Activated CD4-positive, alpha-beta T cell treated with anti-CD3 and anti-CD28 coated beads for 48 hours (primary cell): ENCODE measurements around the gene TMEM101.
"Not testable (repeated sequence)": the region's sequence is repeated elsewhere in the genome, so short reads cannot be mapped to it uniquely, and the experiment has no call there.

ENCODE experiments used
- DNase-seq: peaks from one replicate; pipeline ENCODE4 v3.0.0-alpha.2; 2020

TMEM101 gene

GRCh38 chr17:44014437-44015172, at the start of gene TMEM101:
TSS of gene TMEM101 (minus strand) at chr17:44014963. CDS start at chr17:44014952, 11 bp downstream.
- DNase-seq: peak; percentile 92

- no peak for DNase-seq
These were observed 49.2 kb upstream of the TMEM101 start for GRCh38 chr17:44063704-44064639.

- DNase-seq: no peak
These were observed 48.1 kb upstream of the TMEM101 start for GRCh38 chr17:44062871-44063270.

DNA sequence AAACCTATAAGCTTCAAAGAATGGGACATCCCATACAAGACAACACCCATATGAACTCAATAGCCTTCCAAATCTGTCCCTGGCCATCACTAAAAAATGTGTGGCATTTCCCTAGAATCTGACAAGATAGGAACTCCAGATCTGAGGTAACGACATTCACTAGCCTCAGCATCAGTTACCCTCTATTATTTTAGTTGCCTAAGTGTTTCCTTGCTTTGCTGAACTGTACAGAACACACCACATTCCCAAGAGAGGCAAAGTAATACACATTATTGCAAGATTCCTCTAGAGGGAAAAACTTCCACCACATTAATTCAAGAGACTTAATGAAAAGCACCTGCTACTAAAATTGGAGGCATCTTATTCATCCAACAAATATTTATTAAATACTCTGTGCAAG, 46.7 kb upstream of the TMEM101 start:
- DNase-seq: no peak

DNA sequence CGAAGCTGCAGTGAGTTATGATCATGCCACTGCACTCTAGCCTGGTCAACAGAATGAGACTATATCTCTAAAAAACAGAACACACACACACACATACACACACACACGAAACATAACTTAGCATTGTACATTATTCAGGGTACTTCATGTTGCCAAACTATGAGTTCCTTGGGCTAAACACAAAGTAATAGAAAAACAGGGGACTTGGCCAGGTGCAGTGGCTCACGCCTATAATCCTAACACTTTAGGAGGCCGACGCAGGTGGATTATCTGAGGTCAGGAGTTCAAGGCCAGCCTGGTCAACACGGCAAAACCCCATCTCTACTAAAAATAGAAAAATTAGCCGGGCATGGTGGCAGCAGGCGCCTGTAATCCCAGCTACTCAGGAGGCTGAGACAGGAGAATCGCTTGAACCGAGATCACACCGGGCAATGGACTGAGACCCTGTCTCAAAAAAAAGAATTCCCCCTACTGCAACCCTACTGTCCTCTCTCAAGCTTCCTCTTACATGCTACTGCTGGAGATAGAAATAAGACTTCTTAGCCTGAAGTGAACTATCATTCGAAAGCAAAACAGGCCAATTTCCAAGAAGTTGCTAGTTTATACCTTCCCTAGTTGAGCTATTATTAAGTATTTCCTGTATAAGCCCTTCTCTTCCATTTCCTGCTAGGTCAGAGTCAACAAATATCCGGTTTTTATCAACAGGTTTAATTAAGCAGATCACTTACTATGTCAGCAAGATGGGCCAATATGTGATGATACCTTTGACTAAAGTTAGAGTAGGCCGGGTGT, 44.5 kb upstream of the TMEM101 start:
- DNase-seq: no peak

DNA sequence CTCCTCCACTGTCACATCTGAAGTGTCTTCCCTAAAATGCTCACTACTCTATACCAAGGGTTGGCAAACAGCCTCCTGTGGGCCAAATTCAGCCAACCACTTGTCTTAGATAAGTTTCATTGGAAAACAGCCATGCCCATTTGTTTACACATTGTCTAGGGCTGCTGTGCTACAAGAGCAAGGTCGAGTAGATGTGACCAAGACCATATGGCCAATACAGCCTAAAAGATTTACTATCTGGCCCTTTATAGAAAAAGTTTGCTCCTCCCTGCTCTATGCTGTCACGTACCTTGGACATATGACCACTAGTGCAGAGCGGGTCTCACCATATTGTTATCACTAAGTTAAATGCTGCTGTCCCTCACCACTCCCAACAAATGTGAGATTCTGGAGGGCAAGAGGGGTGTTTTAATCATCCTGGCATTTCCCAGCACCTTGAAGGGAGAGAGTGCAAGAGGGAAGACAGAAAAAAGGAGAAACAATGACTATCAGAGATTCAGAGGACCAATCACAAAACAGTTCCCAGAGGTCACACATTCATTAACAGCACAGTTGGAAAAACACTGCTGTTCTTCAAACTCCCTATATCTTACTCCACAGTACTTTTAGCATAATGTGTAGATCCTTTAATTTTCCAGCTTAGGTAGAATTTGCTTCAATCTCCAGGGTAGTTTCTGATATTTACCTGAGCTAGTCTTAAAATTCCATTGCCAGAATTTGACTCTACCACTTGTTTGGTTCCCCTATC, 38.5 kb upstream of the TMEM101 start:
- DNase-seq: no peak

DNA sequence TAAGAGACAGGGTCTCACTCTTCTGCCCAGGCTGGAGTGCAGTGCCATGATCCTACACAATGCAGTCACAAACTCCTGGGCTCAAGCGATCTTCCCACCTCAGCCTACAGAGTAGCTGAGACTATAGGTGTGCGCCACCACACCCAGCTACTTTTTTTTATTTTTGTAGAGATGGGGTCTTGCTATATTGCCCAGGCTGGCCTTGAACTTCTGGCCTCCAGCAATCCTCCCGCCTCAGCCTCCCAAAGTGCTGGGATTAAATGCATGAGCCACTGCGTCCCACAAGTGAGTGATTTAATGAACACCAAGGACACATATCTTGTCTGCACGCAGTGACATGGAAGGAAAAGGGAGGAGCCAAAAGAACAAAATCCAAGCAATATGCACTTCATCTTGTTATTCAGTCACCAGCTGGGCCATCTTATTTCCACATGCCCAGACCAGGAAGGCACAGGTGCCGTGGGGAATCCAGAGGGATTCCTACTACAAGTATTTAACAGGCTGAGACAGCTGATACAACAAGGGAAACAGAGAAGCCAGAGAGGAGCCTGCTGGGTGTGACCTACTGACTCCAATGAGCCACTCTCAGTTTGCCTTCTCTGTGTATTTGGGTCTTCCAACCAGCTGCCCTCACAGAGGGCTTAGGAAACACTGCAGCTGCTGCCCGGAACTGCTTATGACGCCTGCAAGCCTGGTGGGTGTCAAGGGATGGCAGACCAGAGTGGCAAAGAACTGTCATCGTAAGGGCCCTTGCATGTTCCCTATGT, 34.7 kb upstream of the TMEM101 start:
- no peak for DNase-seq

GRCh38 chr17:44046893-44047292, 32.1 kb upstream of the TMEM101 start:
- not testable (repeated sequence) for DNase-seq

GRCh38 chr17:44045486-44045885, 30.7 kb upstream of the TMEM101 start:
- DNase-seq: no peak

- no peak for DNase-seq
These were observed 29.3 kb upstream of the TMEM101 start for GRCh38 chr17:44044071-44044470.

DNA sequence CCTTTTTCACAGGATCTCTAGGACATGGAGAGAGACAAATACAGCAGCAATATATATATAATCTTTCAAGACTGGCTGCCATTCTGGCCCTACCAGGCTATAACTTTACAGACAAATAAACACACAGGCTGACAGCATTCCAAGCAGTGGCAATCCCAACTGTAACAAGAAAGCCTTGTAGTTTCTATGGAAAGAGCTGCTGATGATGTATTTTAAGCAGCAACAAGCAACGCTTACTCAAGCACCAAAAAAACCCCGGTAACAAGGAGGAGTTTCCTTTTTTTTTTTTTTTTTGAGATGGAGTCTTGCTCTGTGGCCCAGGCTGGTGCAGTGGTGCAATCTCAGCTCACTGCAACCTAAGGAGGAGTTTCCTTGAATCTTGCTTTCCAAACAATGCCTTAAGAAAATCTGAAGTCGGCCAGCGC, 28.5 kb upstream of the TMEM101 start:
- no peak for DNase-seq

GRCh38 chr17:44039829-44040635, 25.3 kb upstream of the TMEM101 start:
- no peak for DNase-seq

DNA sequence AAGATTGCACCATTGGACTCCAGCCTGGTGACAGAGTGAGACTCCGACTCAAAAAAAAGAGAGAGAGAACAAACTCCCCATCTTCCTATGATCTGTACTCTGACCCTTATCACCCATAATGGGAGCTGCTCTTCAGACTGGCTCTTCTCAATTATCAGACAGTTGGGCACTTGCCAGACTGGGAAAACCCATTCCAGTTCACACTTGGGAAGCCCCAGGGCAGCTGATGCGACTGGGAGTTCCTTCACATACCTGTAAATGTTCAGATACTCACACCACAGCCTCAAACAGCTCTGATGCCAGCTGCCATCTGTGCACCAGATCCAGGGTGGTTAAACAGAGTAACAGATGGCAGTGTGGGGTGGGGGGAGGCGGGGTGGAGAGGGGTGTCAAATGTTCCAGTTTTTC, 23.8 kb upstream of the TMEM101 start:
- DNase-seq: no peak

DNA sequence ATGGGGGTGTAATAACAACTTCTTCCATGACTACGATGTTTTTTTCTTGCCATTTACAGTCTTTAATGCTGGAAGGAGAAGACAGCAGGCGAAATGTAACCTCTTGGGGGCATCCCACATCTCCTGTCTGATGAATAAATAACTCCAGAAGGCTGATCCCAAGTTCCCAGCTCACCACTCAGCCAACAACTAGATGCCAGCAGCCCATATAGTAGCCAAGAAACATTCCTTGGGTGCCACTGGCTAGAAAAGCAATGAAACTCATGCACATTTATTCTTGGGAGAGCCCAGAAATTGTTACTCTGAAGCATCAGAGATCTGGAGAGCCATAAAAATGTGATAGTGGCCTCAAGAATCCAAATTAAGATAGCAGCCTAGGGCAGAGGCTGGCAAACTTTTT, 22.7 kb upstream of the TMEM101 start:
- DNase-seq: no peak

GRCh38 chr17:44034688-44035087, 19.9 kb upstream of the TMEM101 start:
- DNase-seq: not testable (repeated sequence)

- DNase-seq: no peak
These were observed 19.2 kb upstream of the TMEM101 start for GRCh38 chr17:44033861-44034408.

- DNase-seq: no peak
These were observed 15.7 kb upstream of the TMEM101 start for GRCh38 chr17:44030482-44030881.

- no peak for DNase-seq
These were observed 15.0 kb upstream of the TMEM101 start for GRCh38 chr17:44029736-44030135.

DNA sequence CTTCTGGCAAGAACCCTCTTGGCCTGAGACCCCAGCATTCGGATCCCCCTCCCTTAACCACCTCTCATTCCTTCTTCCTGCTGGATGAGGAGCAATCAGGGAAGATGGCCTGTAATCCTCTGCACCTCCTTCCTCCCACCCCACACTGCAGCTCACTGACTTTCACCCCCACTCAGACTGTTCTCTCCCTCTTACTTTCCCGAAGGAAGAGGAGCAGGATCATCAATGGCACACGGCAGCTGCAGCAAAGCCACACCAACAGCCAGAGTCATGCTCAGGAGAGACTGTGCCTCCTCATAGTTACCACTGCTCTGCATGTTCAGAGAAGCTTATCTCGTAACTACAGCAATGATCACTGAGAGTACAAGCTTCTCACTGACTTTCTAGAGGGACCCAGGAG, 10.1 kb upstream of the TMEM101 start:
- DNase-seq: no peak

- no peak for DNase-seq
These were observed 9.5 kb upstream of the TMEM101 start for GRCh38 chr17:44024271-44024663.
